OCI-LY3 (cell line): ENCODE results near the gene MIP.

Source experiments
- H2AFZ ChIP-seq: fragments of 200-600, 300-600 bp; shearing (Covaris generic); 2 replicates; pipeline ENCODE4 v1.6.0; 2014; ENCODE audit warnings: antibody characterized with exemption, low read depth, low read length
- H3K27ac ChIP-seq: fragments of 200-600, 300-600 bp; sonication (generic); 2 replicates; pipeline ENCODE4 v1.5.1; 2014; ENCODE audit warnings: mild to moderate bottlenecking, low read length, moderate library complexity, mixed read lengths
- H3K27me3 ChIP-seq: fragments of 200-600, 300-600 bp; sonication (generic); 2 replicates; pipeline ENCODE4 v1.6.1; 2014; ENCODE audit warnings: low read depth, low read length, mixed read lengths
- H3K36me3 ChIP-seq: fragments of 200-600, 300-600 bp; sonication (generic); replicated peaks from 2 replicates; pipeline ENCODE3; 2014; ENCODE audit warnings: low read depth, low read length, mixed read lengths
- H3K4me1 ChIP-seq: fragments of 300-600, 200-600 bp; sonication (generic); 2 replicates; pipeline ENCODE4 v1.6.1; 2014; ENCODE audit warnings: low read length, mixed read lengths
- H3K4me2 ChIP-seq: fragments of 200-600, 300-600 bp; sonication (generic); 2 replicates; pipeline ENCODE4 v1.6.1; 2014; ENCODE audit warnings: low read length, mixed read lengths
- H3K4me3 ChIP-seq: fragments of 300-600, 200-600 bp; sonication (generic); 2 replicates; pipeline ENCODE4 v1.5.1; 2014; ENCODE audit warnings: antibody characterized with exemption, mild to moderate bottlenecking, low read length, moderate library complexity
- H3K79me2 ChIP-seq: fragments of 300-600, 200-600 bp; shearing (Covaris generic); 2 replicates; pipeline ENCODE4 v1.6.1; 2014; ENCODE audit warnings: mild to moderate bottlenecking, low read length, mixed read lengths
- H3K9ac ChIP-seq: fragments of 300-600, 200-600 bp; shearing (Covaris generic); 2 replicates; pipeline ENCODE4 v1.6.0; 2014; ENCODE audit warnings: mild to moderate bottlenecking, low read length, moderate library complexity
- H3K9me3 ChIP-seq: fragments of 200-600, 300-600 bp; shearing (Covaris generic); 2 replicates; pipeline ENCODE4 v1.6.1; 2014; ENCODE audit warnings: low read length, mixed read lengths; ENCODE audit not compliant: insufficient read depth
- H4K20me1 ChIP-seq: fragments of 200-600, 300-600 bp; sonication (generic); 2 replicates; pipeline ENCODE4 v1.6.1; 2016; ENCODE audit warnings: low read length, mixed read lengths; ENCODE audit not compliant: insufficient read depth
- CTCF ChIP-seq: fragments of 200-600, 300-600 bp; sonication (generic); IDR thresholded peaks from 2 replicates; pipeline ENCODE4 v1.5.1; 2014; ENCODE audit warnings: antibody characterized with exemption, low read length, low read depth
- EZH2phosphoT487 ChIP-seq: fragments of 200-600 bp; shearing (Covaris generic); IDR thresholded peaks from 2 replicates; pipeline ENCODE4 v1.6.1; 2018; ENCODE audit warnings: antibody characterized with exemption, mixed run types, low read depth

MIP gene

GRCh38 chr12:56476143-56476542 lies 21.7 kb upstream of the MIP start:
- Histone ChIP-seq H3K27me3 (no peaks in the 10 kb centered on the region), H3K4me3 (no peak overlapping the region), H3K36me3 (peaks cover 22% of the 10 kb centered on the region), H3K27ac (no peak overlapping the region), H2AFZ (no peak overlapping the region), H3K4me2 (no peak overlapping the region), H4K20me1 (no peaks in the 10 kb centered on the region; the same call in 1 of the 2 replicates), H3K9ac (no peak overlapping the region), H3K79me2 (peaks cover 10% of the 10 kb centered on the region), H3K4me1 (peaks cover 4% of the 10 kb centered on the region; the same call in 1 of the 2 replicates), H3K9me3 (no peaks in the 10 kb centered on the region)
- TF ChIP-seq CTCF (no peak), EZH2phosphoT487 (no peak)

GRCh38 chr12:56474389-56474788 lies 19.9 kb upstream of the MIP start:
- Histone ChIP-seq H3K4me2 (no peak overlapping the region), H3K27ac (no peak overlapping the region), H4K20me1 (no peaks in the 10 kb centered on the region; the same call in 1 of the 2 replicates), H3K9ac (no peak overlapping the region), H3K9me3 (no peaks in the 10 kb centered on the region), H2AFZ (no peak overlapping the region), H3K4me1 (peaks cover 7% of the 10 kb centered on the region), H3K36me3 (peaks cover 34% of the 10 kb centered on the region), H3K79me2 (peaks cover 28% of the 10 kb centered on the region), H3K4me3 (no peak overlapping the region), H3K27me3 (no peaks in the 10 kb centered on the region)
- TF ChIP-seq EZH2phosphoT487 (no peak), CTCF (no peak)

- H3K4me2 ChIP-seq = peak overlapping the region; percentile 96
- H3K79me2 ChIP-seq = peaks cover 38% of the 10 kb centered on the region
- H3K9me3 ChIP-seq = no peaks in the 10 kb centered on the region
- peaks cover 10% of the 10 kb centered on the region for H3K4me1 ChIP-seq
- H2AFZ ChIP-seq = peak overlapping the region; percentile 89
- peak overlapping the region; percentile 74 for H3K27ac ChIP-seq
- H3K9ac ChIP-seq = peak overlapping the region; percentile 100
- H3K4me3 ChIP-seq = peak overlapping the region; percentile 98
- peaks cover 31% of the 10 kb centered on the region for H3K36me3 ChIP-seq
- no peak for TF ChIP-seq CTCF
- no peak for TF ChIP-seq EZH2phosphoT487
- no peaks in the 10 kb centered on the region for H4K20me1 ChIP-seq
- H3K27me3 ChIP-seq = no peaks in the 10 kb centered on the region
These were observed 14.8 kb upstream of the MIP start for GRCh38 chr12:56469007-56469930.

- peak within 1 kb of the TSS; percentile 100 for H3K9ac ChIP-seq
- no peaks in the 10 kb centered on the region for H3K27me3 ChIP-seq
- H3K4me1 ChIP-seq = peaks cover 13% of the 10 kb centered on the region
- H3K36me3 ChIP-seq = peaks cover 28% of the 10 kb centered on the region
- H3K4me3 ChIP-seq = peak within 1 kb of the TSS; percentile 98
- H3K27ac ChIP-seq = peak within 1 kb of the TSS; percentile 74
- peak within 1 kb of the TSS; percentile 96 for H3K4me2 ChIP-seq
- no peak for TF ChIP-seq EZH2phosphoT487
- peak; percentile 54 for TF ChIP-seq CTCF
- H4K20me1 ChIP-seq = no peaks in the 10 kb centered on the region
- peak within 1 kb of the TSS; percentile 89 for H2AFZ ChIP-seq
- peaks cover 38% of the 10 kb centered on the region for H3K79me2 ChIP-seq
- H3K9me3 ChIP-seq = no peaks in the 10 kb centered on the region
These were observed 14.0 kb upstream of the MIP start, which contains the start of gene SPRYD4 for GRCh38 chr12:56468216-56469006. SPRYD4 (plus strand) TSS chr12:56468578; CDS start chr12:56468592, 14 bp downstream.
